LNCAP (cell line): ENCODE measurements around the gene ADAM8.

ENCODE experiments used
- TF ChIP-seq, protein P1 (sequence below): fragments of 450-650 bp; IDR thresholded peaks from 2 replicates; pipeline ENCODE4 v1.5.1; 2017; ENCODE audit warnings: mild to moderate bottlenecking

Gene ADAM8

GRCh38 chr10:133213641-133214467 is 62.8 kb downstream of the ADAM8 start:
- TF ChIP-seq, protein P1, sequence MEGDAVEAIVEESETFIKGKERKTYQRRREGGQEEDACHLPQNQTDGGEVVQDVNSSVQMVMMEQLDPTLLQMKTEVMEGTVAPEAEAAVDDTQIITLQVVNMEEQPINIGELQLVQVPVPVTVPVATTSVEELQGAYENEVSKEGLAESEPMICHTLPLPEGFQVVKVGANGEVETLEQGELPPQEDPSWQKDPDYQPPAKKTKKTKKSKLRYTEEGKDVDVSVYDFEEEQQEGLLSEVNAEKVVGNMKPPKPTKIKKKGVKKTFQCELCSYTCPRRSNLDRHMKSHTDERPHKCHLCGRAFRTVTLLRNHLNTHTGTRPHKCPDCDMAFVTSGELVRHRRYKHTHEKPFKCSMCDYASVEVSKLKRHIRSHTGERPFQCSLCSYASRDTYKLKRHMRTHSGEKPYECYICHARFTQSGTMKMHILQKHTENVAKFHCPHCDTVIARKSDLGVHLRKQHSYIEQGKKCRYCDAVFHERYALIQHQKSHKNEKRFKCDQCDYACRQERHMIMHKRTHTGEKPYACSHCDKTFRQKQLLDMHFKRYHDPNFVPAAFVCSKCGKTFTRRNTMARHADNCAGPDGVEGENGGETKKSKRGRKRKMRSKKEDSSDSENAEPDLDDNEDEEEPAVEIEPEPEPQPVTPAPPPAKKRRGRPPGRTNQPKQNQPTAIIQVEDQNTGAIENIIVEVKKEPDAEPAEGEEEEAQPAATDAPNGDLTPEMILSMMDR = no peak

- TF ChIP-seq, protein P1 = no peak
Measured at GRCh38 chr10:133212853-133213494, 63.7 kb downstream of the ADAM8 start.
